Measurements from ENCODE around the gene CLCA1. TPM values are rescaled to one million over a fixed set of nuclear protein-coding genes. Genes with fewer than 3 reads are reported as not detected.
A peak's percentile ranks its signal among the peaks of the same experiment; 100 is the strongest.

CLCA1 gene
- total and polyA plus RNA-seq, 2 experiments from 2014 or later, result 2.0 to 42.9 TPM

DNA sequence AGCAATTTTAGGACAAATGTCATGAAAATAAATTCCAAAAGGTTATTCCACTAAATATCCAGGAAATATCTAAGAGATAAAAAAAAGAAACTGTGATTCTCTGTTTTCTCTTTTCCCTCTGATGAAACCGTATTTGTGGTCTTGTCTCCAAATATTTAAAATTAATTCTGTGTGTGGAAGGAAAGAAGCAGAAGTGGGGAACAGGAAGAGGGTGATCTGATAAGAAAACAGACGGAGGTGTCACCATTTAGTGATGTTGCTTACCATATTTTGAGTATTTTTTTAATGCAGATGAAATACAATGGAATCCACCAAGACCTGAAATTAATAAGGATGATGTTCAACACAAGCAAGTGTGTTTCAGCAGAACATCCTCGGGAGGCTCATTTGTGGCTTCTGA is 29.6 kb downstream of the CLCA1 start:
- Histone ChIP-seq H3K4me2 (no peak overlapping the region), H3K27ac (no peak overlapping the region), H3K9me2 (replicated peaks; ENCODE audit: insufficient read depth) (no peaks in the 10 kb centered on the region), H2AFZ (no peak overlapping the region), H3K9me3 (ENCODE audit: low read depth) (no peaks in the 10 kb centered on the region), H3K36me3 (replicated peaks; ENCODE audit: insufficient read depth, low read depth) (no peaks in the 10 kb centered on the region), H3K4me1 (ENCODE audit: insufficient read depth) (peaks cover 4% of the 10 kb centered on the region), H3K27me3 (no peaks in the 10 kb centered on the region), H3K4me3 (no peak overlapping the region), H4K20me1 (ENCODE audit: insufficient read depth, poor library complexity, severe bottlenecking) (no peaks in the 10 kb centered on the region), H3K79me2 (no peaks in the 10 kb centered on the region)
- TF ChIP-seq, protein P1, sequence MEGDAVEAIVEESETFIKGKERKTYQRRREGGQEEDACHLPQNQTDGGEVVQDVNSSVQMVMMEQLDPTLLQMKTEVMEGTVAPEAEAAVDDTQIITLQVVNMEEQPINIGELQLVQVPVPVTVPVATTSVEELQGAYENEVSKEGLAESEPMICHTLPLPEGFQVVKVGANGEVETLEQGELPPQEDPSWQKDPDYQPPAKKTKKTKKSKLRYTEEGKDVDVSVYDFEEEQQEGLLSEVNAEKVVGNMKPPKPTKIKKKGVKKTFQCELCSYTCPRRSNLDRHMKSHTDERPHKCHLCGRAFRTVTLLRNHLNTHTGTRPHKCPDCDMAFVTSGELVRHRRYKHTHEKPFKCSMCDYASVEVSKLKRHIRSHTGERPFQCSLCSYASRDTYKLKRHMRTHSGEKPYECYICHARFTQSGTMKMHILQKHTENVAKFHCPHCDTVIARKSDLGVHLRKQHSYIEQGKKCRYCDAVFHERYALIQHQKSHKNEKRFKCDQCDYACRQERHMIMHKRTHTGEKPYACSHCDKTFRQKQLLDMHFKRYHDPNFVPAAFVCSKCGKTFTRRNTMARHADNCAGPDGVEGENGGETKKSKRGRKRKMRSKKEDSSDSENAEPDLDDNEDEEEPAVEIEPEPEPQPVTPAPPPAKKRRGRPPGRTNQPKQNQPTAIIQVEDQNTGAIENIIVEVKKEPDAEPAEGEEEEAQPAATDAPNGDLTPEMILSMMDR (IDR thresholded peaks at IDR 0.05; ENCODE audit: poor library complexity), result no peak
- TF ChIP-seq EZH2phosphoT487 (IDR thresholded peaks at IDR 0.05; ENCODE audit: low read depth, severe bottlenecking, unreplicated experiment) (no peak), EZH2 (IDR thresholded peaks at IDR 0.05; ENCODE audit: borderline replicate concordance) (no peak)
- WGBS (ENCODE audit: low lambda C conversion rate, missing lambda C conversion rate), result 86% methylated on average over 3 of the region's 3 CpGs
- no peak for DNase-seq (ENCODE audit: low spot score)

DNA sequence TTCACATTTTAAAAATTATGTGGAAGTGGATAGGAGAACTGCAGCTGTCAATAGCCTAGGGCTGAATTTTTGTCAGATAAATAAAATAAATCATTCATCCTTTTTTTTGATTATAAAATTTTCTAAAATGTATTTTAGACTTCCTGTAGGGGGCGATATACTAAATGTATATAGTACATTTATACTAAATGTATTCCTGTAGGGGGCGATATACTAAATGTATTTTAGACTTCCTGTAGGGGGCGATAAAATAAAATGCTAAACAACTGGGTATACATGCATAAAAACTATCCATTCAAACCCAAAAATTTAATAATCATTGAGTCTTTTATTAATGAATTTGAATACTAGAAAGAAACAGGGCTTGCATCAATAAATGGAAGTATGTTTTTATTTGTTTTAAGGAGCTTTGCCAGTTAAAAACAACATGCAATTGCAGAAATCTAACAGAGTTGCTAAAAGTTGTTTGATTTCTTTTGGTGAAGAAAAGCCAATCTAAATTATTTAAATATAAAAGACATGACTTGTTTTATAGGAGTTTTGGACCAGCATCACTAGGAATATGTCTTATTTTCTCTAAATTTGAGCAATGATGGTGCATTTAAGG is 31.4 kb downstream of the CLCA1 start:
- H4K20me1 ChIP-seq (ENCODE audit: insufficient read depth, poor library complexity, severe bottlenecking), result no peaks in the 10 kb centered on the region
- TF ChIP-seq EZH2phosphoT487 (IDR thresholded peaks at IDR 0.05; ENCODE audit: low read depth, severe bottlenecking, unreplicated experiment), result no peak
- TF ChIP-seq, protein P1 (IDR thresholded peaks at IDR 0.05; ENCODE audit: poor library complexity), result peak; percentile 93
- H3K27me3 ChIP-seq, result no peaks in the 10 kb centered on the region
- H3K4me3 ChIP-seq, result no peak overlapping the region
- no peaks in the 10 kb centered on the region for H3K79me2 ChIP-seq
- WGBS (ENCODE audit: low lambda C conversion rate, missing lambda C conversion rate), result 22% methylated on average over 3 of the region's 3 CpGs
- no peak overlapping the region for H3K27ac ChIP-seq
- H3K4me2 ChIP-seq, result no peak overlapping the region
- no peak overlapping the region for H2AFZ ChIP-seq
- DNase-seq (ENCODE audit: low spot score), result peak; percentile 70
- no peaks in the 10 kb centered on the region for H3K9me2 ChIP-seq (replicated peaks; ENCODE audit: insufficient read depth)
- peaks cover 21% of the 10 kb centered on the region for H3K4me1 ChIP-seq (ENCODE audit: insufficient read depth)
- no peaks in the 10 kb centered on the region for H3K36me3 ChIP-seq (replicated peaks; ENCODE audit: insufficient read depth, low read depth)
- H3K9me3 ChIP-seq (ENCODE audit: low read depth), result no peaks in the 10 kb centered on the region

DNA sequence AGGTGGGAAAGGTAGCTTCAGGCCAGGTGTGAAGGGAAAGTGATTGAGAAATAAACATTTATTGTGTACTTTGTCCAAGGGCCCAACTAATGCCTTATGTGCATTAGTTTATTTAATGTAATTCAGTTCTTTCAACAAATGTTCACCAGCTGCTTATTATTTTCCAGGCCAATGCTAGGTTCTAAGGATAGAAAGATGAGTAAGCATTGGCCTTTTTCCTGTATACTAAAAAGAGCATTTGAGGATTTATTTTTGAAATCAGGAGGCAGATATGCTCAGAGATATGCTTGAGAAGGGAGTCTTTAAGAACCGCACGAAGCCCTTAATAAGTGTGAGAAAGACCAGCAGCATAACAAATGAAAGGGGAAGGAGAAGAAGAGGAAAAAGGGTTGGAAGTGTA is 32.0 kb downstream of the CLCA1 start:
- no peak overlapping the region for H3K4me3 ChIP-seq
- H4K20me1 ChIP-seq (ENCODE audit: insufficient read depth, poor library complexity, severe bottlenecking), result no peaks in the 10 kb centered on the region
- DNase-seq (ENCODE audit: low spot score), result no peak
- H2AFZ ChIP-seq, result no peak overlapping the region
- no peaks in the 10 kb centered on the region for H3K36me3 ChIP-seq (replicated peaks; ENCODE audit: insufficient read depth, low read depth)
- H3K9me2 ChIP-seq (replicated peaks; ENCODE audit: insufficient read depth), result no peaks in the 10 kb centered on the region
- H3K4me2 ChIP-seq, result no peak overlapping the region
- no peaks in the 10 kb centered on the region for H3K27me3 ChIP-seq
- no peaks in the 10 kb centered on the region for H3K79me2 ChIP-seq
- TF ChIP-seq, protein P1 (IDR thresholded peaks at IDR 0.05; ENCODE audit: poor library complexity), result no peak
- no peak for TF ChIP-seq EZH2 (IDR thresholded peaks at IDR 0.05; ENCODE audit: borderline replicate concordance)
- no peak for TF ChIP-seq EZH2phosphoT487 (IDR thresholded peaks at IDR 0.05; ENCODE audit: low read depth, severe bottlenecking, unreplicated experiment)
- H3K4me1 ChIP-seq (ENCODE audit: insufficient read depth), result peaks cover 26% of the 10 kb centered on the region
- no peaks in the 10 kb centered on the region for H3K9me3 ChIP-seq (ENCODE audit: low read depth)
- H3K27ac ChIP-seq, result no peak overlapping the region
- WGBS (ENCODE audit: low lambda C conversion rate, missing lambda C conversion rate), result 85% methylated on average over 2 of the region's 2 CpGs
